Measurements from ENCODE around the gene IMPA2.

- TF ChIP-seq CTCF (IDR thresholded peaks at IDR 0.05; ENCODE audit: poor library complexity) (no peak), EZH2phosphoT487 (IDR thresholded peaks at IDR 0.05; ENCODE audit: low read depth, severe bottlenecking, unreplicated experiment) (no peak)
These were observed 48.7 kb downstream of the IMPA2 start for GRCh38 chr18:12029786-12030584.

Data from hepatocyte (in vitro differentiated cells).